GM19438 (cell line): Measurements from ENCODE around the gene TM7SF2.

Experiments
- ATAC-seq: cut with Tn5 transposase; IDR thresholded peaks from one replicate; pipeline ENCODE4 v1.9.1; 2021; ENCODE audit warnings: low read depth; ENCODE audit not compliant: unreplicated experiment

Gene TM7SF2

DNA sequence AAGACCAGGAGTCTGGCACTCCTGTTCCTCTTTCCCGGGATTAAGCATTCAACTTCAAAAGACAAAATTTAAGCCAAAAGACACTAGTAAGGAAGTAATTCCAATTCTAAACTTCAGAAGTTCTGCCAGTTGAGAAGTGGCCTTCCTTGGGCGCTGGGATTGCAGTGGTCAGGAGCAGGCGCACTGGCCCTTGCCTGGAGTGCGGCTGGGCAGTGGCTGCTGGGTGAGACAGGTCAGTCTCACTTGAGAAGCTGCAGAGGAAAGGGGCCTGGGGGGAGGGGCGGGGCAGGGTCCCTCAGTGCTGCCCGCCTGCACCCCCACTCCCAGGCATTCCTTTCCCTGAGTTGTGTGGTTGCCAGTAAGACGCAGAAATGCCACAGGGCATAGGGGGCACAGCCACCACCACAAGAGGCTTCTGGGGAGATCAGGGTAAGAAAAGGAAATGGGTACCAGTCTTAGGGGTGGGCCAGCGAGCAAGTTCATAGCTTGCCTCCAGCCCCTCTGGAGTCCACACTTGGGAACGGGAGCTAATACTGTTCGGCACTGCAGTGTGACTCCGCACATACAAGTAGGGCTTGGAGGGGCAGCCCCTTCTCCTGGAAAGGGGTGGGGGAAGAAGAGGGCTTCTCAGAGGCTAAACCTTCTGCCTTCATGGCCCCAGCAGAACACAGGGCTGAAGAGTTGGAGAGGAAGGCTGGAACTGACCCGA, 16.0 kb downstream of the TM7SF2 start:
- ATAC-seq: no peak

DNA sequence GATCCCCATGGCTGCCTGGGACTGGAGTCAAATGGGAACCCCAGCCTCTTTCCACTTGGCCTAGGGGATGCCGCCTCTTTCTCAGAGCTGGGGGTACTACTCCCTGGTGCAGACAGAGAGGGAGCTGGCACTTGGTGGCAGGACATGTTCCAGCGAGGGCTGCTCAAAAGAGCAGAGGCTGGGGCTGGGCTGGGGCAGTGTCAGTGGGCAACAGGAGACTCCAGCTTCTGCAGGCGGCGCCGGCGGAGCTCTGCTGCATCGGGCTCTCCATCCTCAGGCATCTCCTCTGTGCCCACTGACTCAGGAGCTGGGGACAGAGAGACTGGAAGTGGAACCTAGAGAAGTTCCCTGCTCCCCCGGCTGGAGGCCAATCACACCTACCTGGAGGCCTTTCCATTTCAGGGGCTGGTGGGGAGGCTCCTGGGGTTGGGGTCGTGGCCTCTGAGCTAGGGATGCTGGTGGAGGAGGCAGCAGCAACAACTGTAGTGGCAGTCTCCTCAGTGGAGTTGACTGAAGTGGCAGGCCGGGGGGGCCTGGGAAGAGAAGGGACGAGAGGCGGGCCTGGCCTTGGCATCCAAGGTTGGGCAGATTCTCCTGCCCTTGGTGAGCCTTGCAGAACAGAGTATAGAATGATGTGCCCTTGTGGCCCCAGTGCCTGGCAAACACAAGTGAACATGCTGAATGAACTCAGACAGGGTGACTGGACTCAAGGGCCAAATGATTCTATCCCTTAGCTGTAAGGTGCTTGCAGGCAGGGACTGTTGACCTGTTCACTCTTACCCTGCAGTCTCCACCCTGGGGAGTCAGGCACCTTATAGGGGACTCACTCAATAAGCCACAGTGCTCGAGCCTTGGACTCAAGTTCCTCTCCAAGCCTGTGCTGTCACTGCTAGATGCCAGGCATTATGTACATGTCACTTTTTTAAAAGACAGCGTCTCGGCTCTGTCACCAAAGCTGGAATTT, 16.8 kb downstream of the TM7SF2 start:
- ATAC-seq: no peak

DNA sequence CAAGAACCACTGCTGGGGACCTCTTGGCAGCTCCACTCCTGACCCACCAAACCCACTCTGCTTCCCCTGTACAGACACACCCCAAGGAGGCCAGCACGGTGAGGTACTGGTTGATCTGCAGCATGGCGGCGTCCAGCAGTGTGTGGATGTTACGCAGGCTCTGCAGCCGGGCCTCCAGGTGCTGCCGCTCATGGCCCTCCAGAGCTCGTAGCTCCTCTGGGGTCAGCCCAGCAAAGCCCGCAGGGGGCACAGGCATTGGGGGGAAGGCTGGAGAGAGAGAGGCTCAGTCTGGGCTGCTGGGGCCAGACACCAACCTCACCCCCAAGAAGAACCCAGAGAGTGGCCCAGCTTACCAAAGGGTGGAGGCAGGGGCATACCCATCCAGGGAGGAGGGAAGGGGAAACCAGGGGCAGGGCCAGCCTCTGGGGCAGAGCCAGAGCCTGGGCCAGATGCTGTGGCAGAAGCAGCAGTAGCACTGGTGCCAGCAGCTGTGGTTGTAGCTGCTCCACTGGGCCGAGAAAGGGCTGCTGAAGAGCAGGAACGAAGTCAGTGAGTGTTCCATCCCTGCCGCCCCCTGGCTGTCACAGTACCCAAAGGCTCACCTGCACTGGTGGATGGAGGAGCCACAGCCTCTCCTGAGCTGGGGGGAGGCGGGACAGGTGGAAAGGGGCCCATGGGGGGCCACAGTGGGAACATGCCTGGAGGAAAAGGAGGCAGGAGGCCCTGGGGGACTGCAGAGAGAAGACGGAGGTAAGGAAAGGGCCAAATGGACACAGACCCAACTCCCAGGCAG, 18.2 kb downstream of the TM7SF2 start:
- no peak for ATAC-seq

GRCh38 chr11:65130631-65131416, 19.2 kb downstream of the TM7SF2 start:
- ATAC-seq: no peak

- ATAC-seq: no peak
Observed at GRCh38 chr11:65131417-65131776, 19.7 kb downstream of the TM7SF2 start.

DNA sequence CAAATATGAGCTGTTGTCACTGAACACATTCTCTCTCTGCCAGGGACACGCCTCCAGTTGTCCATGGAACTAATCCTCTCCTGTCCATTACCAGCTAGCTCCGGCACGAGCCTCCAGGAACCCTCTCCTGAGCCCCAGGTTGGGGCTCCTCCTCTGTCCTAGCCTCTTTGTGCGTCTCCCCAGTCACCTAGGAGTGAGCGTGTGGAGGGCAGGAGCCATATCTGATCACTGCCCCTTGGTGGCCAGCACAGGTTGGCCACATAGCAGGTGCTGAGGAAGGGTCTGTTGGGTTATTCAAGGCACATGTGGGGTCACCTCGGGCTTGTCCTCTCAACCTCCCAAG, 20.2 kb downstream of the TM7SF2 start:
- no peak for ATAC-seq

DNA sequence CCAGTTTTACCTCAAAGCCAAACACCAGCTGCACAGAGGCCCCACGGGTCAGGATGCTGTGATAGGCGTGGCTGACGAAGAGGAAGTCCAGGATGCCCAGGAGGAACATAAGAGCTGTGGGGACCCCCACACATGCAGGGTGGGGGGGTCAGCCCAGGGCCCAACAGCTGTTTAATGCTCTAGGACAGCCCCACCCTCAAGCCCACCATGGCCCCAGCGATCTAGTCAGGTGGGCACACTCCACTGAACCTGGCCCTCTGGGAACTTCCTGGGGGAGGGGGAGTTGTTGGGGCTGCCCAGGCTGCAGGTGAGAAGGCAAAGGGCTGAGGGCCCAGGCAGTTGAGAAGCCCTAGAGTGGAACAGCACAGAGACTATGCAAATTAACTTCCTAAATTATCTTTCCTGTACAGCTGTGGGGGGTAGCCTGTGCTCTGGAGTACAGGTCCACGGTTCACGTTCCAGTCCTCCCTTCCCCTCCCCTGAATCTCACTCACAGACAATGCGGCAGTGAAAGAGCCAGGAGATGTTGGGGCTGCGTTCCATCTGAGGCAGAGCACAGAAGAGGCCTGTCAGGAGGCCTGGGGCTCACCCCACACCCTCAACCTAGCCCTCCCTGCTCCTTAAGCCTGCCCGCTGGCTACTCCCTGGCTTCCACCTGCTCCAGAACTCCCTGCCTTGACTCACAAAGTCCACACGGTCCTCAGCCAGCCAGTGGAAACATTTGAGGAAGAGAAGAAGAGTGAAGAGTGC, 20.7 kb downstream of the TM7SF2 start:
- no peak for ATAC-seq

GRCh38 chr11:65132988-65133700, 21.5 kb downstream of the TM7SF2 start:
- no peak for ATAC-seq

GRCh38 chr11:65133724-65134123, 22.1 kb downstream of the TM7SF2 start:
- ATAC-seq: no peak

DNA sequence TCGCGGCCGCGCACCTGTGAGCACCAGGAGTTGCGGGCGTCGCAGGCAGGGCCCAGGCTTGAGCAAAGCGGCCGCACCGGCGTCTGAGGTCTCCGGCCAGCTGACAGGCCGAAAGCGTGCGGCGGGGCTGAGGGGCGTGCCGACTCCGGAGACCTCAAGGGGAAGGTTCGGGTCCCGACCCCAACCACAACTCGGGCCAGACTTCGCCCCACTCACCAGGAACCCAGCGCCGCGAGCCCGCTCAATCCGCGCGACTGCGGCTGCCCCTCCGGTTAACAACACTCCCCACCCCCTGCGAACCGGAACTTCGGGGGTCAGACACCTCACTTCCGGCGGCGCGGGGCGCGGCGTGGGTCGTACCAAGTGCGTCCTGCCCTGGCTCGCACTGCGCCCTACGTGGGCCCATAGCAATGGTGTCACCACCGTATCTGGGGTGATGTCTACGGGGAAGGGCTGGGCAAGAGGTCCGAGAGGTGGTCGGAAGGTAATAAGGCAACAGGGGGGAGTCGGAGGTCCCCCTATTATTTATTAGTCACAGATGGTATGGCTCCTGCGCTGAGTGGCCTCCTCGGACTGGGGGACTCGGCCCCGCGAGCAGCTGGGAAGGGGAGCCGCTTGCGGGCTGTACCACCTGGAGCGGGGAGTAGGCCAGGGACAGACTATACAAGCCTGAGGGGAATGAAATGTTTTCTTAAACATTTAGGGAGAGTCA, 22.7 kb downstream of the TM7SF2 start, which contains the start of gene SYVN1:
Gene SYVN1, minus strand, starts transcription at position 280 of the 712 bp plus-strand sequence. CDS start 918 bp downstream, outside the sequence.
- ATAC-seq: peak; percentile 46

DNA sequence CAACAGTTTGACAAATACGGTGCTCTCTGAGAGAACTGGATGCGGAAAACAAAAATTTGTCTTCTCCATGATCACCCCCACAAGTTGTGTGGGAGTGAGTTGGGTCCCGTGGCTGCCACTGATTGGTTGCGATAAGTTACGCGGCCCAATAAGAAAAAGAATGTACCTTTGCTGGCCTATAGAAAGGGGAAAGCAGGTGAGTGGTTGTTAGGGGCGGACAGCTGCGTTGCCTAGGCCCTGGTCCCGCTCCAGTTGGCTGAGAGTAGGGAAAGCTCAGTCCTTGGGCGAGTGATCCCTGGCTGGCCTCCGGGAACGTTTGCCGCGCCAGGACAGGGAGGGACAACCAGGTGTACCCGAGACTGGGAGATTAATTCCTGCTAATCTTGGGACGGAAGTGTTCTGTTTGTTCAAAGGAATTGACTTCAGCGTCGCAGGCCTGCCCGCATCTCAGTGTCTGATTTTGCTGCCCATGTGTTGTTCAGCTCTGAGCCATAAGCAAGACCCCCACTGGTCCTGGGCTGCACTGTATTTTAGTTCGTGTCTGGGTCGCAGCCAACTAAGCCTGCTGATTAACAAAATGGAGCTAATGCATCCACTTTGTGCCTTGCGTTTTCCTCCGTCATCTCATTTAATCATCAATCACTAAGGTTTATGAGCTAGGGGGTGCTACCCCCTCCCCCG, 23.4 kb downstream of the TM7SF2 start:
- peak; percentile 55 for ATAC-seq

- ATAC-seq: no peak
Observed at GRCh38 chr11:65135633-65136145, 24.0 kb downstream of the TM7SF2 start.

- no peak for ATAC-seq
Observed at GRCh38 chr11:65136515-65137096, 24.9 kb downstream of the TM7SF2 start.

- no peak for ATAC-seq
Observed at GRCh38 chr11:65141896-65142494, 30.3 kb downstream of the TM7SF2 start.

- no peak for ATAC-seq
Observed at GRCh38 chr11:65147352-65148075, 35.8 kb downstream of the TM7SF2 start.

DNA sequence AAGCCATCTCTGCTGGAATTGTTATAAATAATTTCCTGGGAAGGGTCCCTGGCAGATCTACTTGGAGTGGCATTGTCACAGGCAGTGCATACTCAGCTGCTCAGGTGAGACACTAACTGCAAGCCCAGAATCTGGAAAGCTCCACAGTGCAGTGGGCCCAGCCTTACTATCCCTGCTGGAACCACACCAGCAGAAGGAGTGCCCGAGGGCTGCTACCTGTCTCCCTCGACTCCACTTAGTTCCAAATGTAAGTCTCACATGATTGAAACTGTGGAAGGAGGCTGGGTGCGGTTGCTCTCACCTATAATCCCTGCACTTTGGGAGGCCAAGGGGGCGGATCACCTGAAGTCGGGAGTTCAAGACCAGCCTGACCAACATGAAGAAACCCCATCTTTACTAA, 37.0 kb downstream of the TM7SF2 start:
- ATAC-seq: no peak
